Progenitor cell of endocrine pancreas (in vitro differentiated cells): ENCODE measurements around the gene CD248. TPM values are rescaled to one million over a fixed set of nuclear protein-coding genes. Genes with fewer than 3 reads are reported as not detected.

Experiments used
- DNase-seq: peaks from one replicate; pipeline ENCODE4 v3.0.0; 2021; ENCODE audit warnings: low spot score; ENCODE audit not compliant: unreplicated experiment
- H3K27ac Mint-ChIP-seq: 2 replicates; pipeline ENCODE4 v1.8.0; 2021; ENCODE audit warnings: mild to moderate bottlenecking, moderate library complexity, mixed read lengths
- H3K27me3 Mint-ChIP-seq: 2 replicates; pipeline ENCODE4 v1.8.0; 2021; ENCODE audit warnings: mixed read lengths
- H3K36me3 Mint-ChIP-seq: 2 replicates; pipeline ENCODE4 v1.8.0; 2022; ENCODE audit warnings: mixed read lengths; ENCODE audit not compliant: insufficient read depth
- H3K4me1 Mint-ChIP-seq: 2 replicates; pipeline ENCODE4 v1.8.0; 2021; ENCODE audit warnings: low read depth, mixed read lengths
- H3K4me3 Mint-ChIP-seq: 2 replicates; pipeline ENCODE4 v1.8.0; 2021; ENCODE audit warnings: low read depth, mild to moderate bottlenecking, moderate library complexity, mixed read lengths
- H3K9me3 Mint-ChIP-seq: 2 replicates; pipeline ENCODE4 v1.8.0; 2021; ENCODE audit warnings: low read depth, mixed read lengths
- CTCF ChIP-seq: fragments of 200-600 bp; sonication (generic); IDR thresholded peaks from one replicate; pipeline ENCODE4 v1.5.0; 2021; ENCODE audit warnings: antibody characterized with exemption, mild to moderate bottlenecking; ENCODE audit not compliant: unreplicated experiment
- total RNA-seq: library from RNA; stranded (reverse); gene quantifications from 2 replicates; pipeline ENCODE4 v1.2.1, GENCODE V29; 2021

Gene CD248
- total RNA-seq, 1 donor from 2014 or later = 0.22 TPM

DNA sequence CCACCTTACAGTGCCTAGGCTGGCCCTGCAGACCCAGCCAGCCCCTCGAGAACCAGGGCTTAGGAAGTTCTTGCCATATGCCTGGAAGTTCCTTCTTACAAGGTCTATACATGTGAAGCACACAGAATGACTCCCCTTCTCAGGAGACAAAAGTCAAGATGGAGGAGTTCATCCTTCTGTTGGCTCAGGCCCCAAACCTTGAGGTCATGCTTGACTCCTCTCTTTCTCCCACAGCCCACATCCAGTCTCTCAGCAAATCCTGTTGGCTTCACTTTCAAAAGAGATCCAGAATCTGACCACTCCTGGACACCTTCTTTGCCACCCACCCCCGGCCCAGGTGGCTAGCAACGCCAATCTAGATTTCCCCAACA is 1.7 kb upstream of the CD248 start:
- no peak overlapping the region for H3K27ac Mint-ChIP-seq
- peaks cover 5% of the 10 kb centered on the region for H3K9me3 Mint-ChIP-seq
- H3K4me1 Mint-ChIP-seq = peaks cover 1% of the 10 kb centered on the region
- H3K4me3 Mint-ChIP-seq = no peak overlapping the region
- peaks cover 41% of the 10 kb centered on the region for H3K27me3 Mint-ChIP-seq
- no peaks in the 10 kb centered on the region for H3K36me3 Mint-ChIP-seq
- no peak for DNase-seq
- TF ChIP-seq CTCF = no peak

GRCh38 chr11:66317723-66318599 is 1.1 kb upstream of the CD248 start:
- no peak for TF ChIP-seq CTCF
- peaks cover 1% of the 10 kb centered on the region for H3K4me1 Mint-ChIP-seq
- H3K9me3 Mint-ChIP-seq = peaks cover 5% of the 10 kb centered on the region
- H3K27me3 Mint-ChIP-seq = peaks cover 41% of the 10 kb centered on the region
- no peaks in the 10 kb centered on the region for H3K36me3 Mint-ChIP-seq
- DNase-seq = no peak
- H3K27ac Mint-ChIP-seq = no peak overlapping the region
- no peak overlapping the region for H3K4me3 Mint-ChIP-seq

DNA sequence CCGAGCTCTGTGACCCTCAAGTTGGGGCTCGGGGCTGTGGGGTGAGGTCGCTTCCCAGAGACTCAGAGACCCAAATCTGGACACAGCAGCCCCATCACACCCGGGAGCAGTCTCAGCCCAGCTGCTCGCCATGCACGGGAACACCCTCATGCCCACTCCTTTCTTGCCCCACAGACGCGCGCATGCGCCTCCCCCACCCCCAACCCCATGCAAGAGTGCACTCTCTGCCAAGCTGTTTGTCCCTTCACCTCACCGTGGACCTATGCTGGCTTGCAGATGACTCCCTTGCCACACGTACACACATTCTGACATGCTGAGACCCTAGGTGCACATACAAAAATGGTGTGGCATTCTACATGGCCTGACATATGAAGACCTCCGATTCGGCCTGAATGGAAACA is 478 bp upstream of the CD248 start:
- no peak for DNase-seq
- no peak for TF ChIP-seq CTCF
- Mint-ChIP-seq H3K4me1 (peaks cover 1% of the 10 kb centered on the region), H3K36me3 (no peaks in the 10 kb centered on the region), H3K27ac (no peak overlapping the region), H3K27me3 (peaks cover 41% of the 10 kb centered on the region), H3K9me3 (peaks cover 5% of the 10 kb centered on the region), H3K4me3 (no peak overlapping the region)

DNA sequence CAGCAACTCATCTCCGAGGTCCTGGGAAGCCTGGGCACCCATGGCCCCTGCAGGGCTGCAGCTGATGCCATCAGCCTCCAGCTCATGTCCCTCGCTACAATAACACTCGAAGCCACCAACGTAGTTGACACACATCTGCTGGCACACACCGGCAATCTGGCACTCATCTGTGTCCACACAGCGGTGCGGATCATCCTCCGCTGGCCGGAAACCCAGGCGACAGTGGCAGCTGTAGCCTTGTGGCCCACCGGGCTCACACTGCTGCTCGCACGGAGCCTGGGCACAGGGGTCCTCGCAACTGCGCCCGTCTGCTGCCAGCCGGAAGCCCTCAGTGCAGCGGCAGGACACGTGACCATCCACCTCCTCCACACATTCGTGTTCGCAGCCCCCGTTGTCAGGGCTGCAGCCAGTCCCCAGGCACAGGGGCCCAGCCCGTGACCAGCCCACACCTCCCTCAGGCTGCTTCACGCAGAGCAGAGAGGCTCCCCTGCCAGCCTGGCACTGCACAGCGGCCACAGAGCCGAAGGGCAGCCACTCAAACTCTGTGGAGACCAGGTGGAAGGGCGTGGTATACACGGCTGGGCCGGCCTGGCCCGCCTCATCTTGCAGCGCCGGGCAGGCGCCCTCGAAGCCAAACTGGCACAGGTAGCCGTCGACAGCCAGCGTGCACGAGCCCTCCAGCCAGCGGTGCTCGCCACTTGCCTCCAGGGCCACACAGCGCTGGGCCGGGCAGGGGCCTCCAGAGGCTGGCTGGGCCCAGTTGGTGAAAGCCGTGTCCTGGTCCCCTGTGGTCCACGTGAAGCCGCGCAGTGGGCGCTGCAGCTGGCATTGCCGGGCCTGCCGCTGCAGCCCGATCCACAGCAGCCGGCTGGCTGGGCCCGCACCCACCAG is 678 bp downstream of the CD248 start:
- DNase-seq = no peak
- Mint-ChIP-seq H3K36me3 (no peaks in the 10 kb centered on the region), H3K27me3 (peaks cover 47% of the 10 kb centered on the region), H3K9me3 (peaks cover 5% of the 10 kb centered on the region), H3K27ac (no peak overlapping the region), H3K4me3 (no peak overlapping the region), H3K4me1 (peaks cover 3% of the 10 kb centered on the region)
- TF ChIP-seq CTCF = no peak

- Mint-ChIP-seq H3K27me3 (peaks cover 48% of the 10 kb centered on the region), H3K4me3 (no peak overlapping the region), H3K36me3 (no peaks in the 10 kb centered on the region), H3K4me1 (peaks cover 3% of the 10 kb centered on the region), H3K9me3 (peaks cover 5% of the 10 kb centered on the region), H3K27ac (no peak overlapping the region)
- DNase-seq = no peak
- no peak for TF ChIP-seq CTCF
Observed at GRCh38 chr11:66315498-66315885, 1.4 kb downstream of the CD248 start.
